ENCODE results near the gene EHD3.

DNA sequence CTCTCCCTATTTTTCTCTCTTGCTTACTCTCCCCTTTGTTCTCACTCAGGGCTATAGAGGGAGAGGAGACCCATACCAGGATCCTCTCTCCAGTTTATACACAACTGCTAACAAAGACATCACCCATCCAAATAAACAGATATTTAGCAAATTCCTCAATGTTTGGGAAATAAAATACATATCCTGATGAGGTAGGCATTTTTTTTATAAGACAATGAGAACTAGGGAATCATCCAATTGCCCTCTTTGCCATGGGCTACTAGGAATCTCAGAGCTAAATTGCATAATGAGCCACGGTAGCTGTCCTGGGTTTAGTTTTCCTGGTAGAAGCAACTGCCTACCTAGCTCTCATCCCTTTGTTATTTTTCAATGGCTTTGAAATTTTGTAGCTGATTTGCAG lies 43.8 kb upstream of the EHD3 start:
- TF ChIP-seq POLR2A (IDR thresholded peaks at IDR 0.05) = no peak
- TF ChIP-seq, protein P1, sequence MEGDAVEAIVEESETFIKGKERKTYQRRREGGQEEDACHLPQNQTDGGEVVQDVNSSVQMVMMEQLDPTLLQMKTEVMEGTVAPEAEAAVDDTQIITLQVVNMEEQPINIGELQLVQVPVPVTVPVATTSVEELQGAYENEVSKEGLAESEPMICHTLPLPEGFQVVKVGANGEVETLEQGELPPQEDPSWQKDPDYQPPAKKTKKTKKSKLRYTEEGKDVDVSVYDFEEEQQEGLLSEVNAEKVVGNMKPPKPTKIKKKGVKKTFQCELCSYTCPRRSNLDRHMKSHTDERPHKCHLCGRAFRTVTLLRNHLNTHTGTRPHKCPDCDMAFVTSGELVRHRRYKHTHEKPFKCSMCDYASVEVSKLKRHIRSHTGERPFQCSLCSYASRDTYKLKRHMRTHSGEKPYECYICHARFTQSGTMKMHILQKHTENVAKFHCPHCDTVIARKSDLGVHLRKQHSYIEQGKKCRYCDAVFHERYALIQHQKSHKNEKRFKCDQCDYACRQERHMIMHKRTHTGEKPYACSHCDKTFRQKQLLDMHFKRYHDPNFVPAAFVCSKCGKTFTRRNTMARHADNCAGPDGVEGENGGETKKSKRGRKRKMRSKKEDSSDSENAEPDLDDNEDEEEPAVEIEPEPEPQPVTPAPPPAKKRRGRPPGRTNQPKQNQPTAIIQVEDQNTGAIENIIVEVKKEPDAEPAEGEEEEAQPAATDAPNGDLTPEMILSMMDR (IDR thresholded peaks at IDR 0.05) = no peak
